NCI-H345 (cell line): ENCODE results near the gene CDHR2.
"Not testable (repeated sequence)": the region's sequence is repeated elsewhere in the genome, so short reads cannot be mapped to it uniquely, and the experiment has no call there.

Experiments used
- DNase-seq: peaks from one replicate; lab custom pipeline; 2025; lab: John Stamatoyannopoulos, UW

CDHR2 gene

GRCh38 chr5:176541338-176542134, 7.6 kb upstream of the CDHR2 start:
- DNase-seq = peak; percentile 65

GRCh38 chr5:176542135-176542595, 7.0 kb upstream of the CDHR2 start:
- no peak for DNase-seq

- DNase-seq = no peak
These were observed 6.3 kb upstream of the CDHR2 start for GRCh38 chr5:176542596-176543427.

GRCh38 chr5:176543428-176544182, 5.5 kb upstream of the CDHR2 start:
- peak; percentile 69 for DNase-seq

GRCh38 chr5:176545388-176545736, 3.8 kb upstream of the CDHR2 start:
- DNase-seq = no peak

- no peak for DNase-seq
These were observed 3.2 kb upstream of the CDHR2 start for GRCh38 chr5:176545737-176546509.

- no peak for DNase-seq
These were observed 1.3 kb upstream of the CDHR2 start for GRCh38 chr5:176547802-176548201.

GRCh38 chr5:176549871-176550270, 729 bp downstream of the CDHR2 start:
- no peak for DNase-seq

- DNase-seq = no peak
These were observed 1.2 kb downstream of the CDHR2 start for GRCh38 chr5:176550275-176550831.

GRCh38 chr5:176550937-176551336, 1.8 kb downstream of the CDHR2 start:
- DNase-seq = not testable (repeated sequence)

- DNase-seq = no peak
These were observed 3.3 kb downstream of the CDHR2 start for GRCh38 chr5:176552332-176552869.

GRCh38 chr5:176553260-176554085, 4.3 kb downstream of the CDHR2 start:
- peak; percentile 29 for DNase-seq

- DNase-seq = no peak
These were observed 8.7 kb downstream of the CDHR2 start for GRCh38 chr5:176557846-176558245.

GRCh38 chr5:176559683-176560082, 10.5 kb downstream of the CDHR2 start:
- DNase-seq = no peak

GRCh38 chr5:176560364-176560763, 11.2 kb downstream of the CDHR2 start:
- DNase-seq = no peak

- no peak for DNase-seq
These were observed 12.1 kb downstream of the CDHR2 start for GRCh38 chr5:176561259-176561658.

- DNase-seq = no peak
These were observed 13.0 kb downstream of the CDHR2 start for GRCh38 chr5:176562189-176562588.

- DNase-seq = no peak
These were observed 14.9 kb downstream of the CDHR2 start for GRCh38 chr5:176564002-176564401.

GRCh38 chr5:176565760-176566288, 16.7 kb downstream of the CDHR2 start:
- DNase-seq = no peak

- DNase-seq = no peak
These were observed 19.5 kb downstream of the CDHR2 start for GRCh38 chr5:176568657-176569056.
